KBM-7 (cell line): ENCODE results near the gene SLC25A19.
"Not testable (repeated sequence)": the region's sequence is repeated elsewhere in the genome, so short reads cannot be mapped to it uniquely, and the experiment has no call there.

Source experiments
- DNase-seq: peaks from one replicate; pipeline ENCODE4 v3.0.0-alpha.2; 2015
- in situ Hi-C: fragments of 300-500 bp; cut with MboI; formaldehyde crosslinking; loops from 2 replicates; pipeline ENCODE4 v1.14.3; 2020; ENCODE audit warnings: low sequenced_read_pairs, low pct_unique_long_range_greater_than_20kb, mixed read lengths

The SLC25A19 gene

GRCh38 chr17:75270966-75271232, 18.3 kb downstream of the SLC25A19 start, which contains the start of gene MIF4GD:
Gene MIF4GD (minus strand): TSS chr17:75271231. CDS start chr17:75270195, 1,036 bp downstream.
- in situ Hi-C loops: no loop called here
- no peak for DNase-seq

- in situ Hi-C loops: no loop called here
- DNase-seq: peak; percentile 83
These were observed 18.8 kb downstream of the SLC25A19 start for GRCh38 chr17:75270218-75270965.

GRCh38 chr17:75269844-75270217, 19.4 kb downstream of the SLC25A19 start:
- in situ Hi-C loops: no loop called here
- DNase-seq: no peak

GRCh38 chr17:75267411-75268232, 21.6 kb downstream of the SLC25A19 start:
- in situ Hi-C loops: no loop called here
- no peak for DNase-seq

GRCh38 chr17:75267153-75267410, 22.2 kb downstream of the SLC25A19 start:
- no peak for DNase-seq
- in situ Hi-C loops: no loop called here

- no peak for DNase-seq
- in situ Hi-C loops: no loop called here
These were observed 22.7 kb downstream of the SLC25A19 start for GRCh38 chr17:75266316-75267152.

GRCh38 chr17:75265614-75266315, 23.5 kb downstream of the SLC25A19 start:
- in situ Hi-C loops: no loop called here
- DNase-seq: no peak

- DNase-seq: no peak
- in situ Hi-C loops: no loop called here
These were observed 26.2 kb downstream of the SLC25A19 start for GRCh38 chr17:75263055-75263454.

- in situ Hi-C loops: no loop called here
- no peak for DNase-seq
These were observed 27.1 kb downstream of the SLC25A19 start for GRCh38 chr17:75262112-75262606.

- in situ Hi-C loops: no loop called here
- peak; percentile 94 for DNase-seq
These were observed 27.7 kb downstream of the SLC25A19 start, which contains the start of the genes GGA3 and MRPS7 for GRCh38 chr17:75261336-75262111. Gene GGA3 (minus strand): TSS chr17:75261606. CDS start chr17:75261587, 19 bp downstream. Gene MRPS7 (plus strand): TSS chr17:75261879. CDS start chr17:75261901, 22 bp downstream.

GRCh38 chr17:75260641-75261335, 28.4 kb downstream of the SLC25A19 start:
- no peak for DNase-seq
- in situ Hi-C loops: no loop called here

- in situ Hi-C loops: not testable (repeated sequence)
These were observed 32.0 kb downstream of the SLC25A19 start for GRCh38 chr17:75257228-75257627.

GRCh38 chr17:75255954-75256698, 33.1 kb downstream of the SLC25A19 start:
- DNase-seq, in situ Hi-C loops: not testable (repeated sequence)

More at GRCh38 chr17:75257228-75257627, 32.0 kb downstream of the SLC25A19 start:
- not testable (repeated sequence) for DNase-seq

GRCh38 chr17:75252039-75252816, 37.0 kb downstream of the SLC25A19 start:
- DNase-seq: no peak
- in situ Hi-C loops: no loop called here

GRCh38 chr17:75250009-75250471, 39.2 kb downstream of the SLC25A19 start:
- in situ Hi-C loops: no loop called here
- no peak for DNase-seq

- DNase-seq: no peak
- in situ Hi-C loops: no loop called here
These were observed 39.7 kb downstream of the SLC25A19 start for GRCh38 chr17:75249564-75249963.
